DND-41 (cell line): ENCODE results near the gene SAMMSON.

ENCODE experiments used
- CTCF ChIP-seq: IDR thresholded peaks from 2 replicates; pipeline ENCODE4 v1.5.1; 2012; ENCODE audit warnings: borderline replicate concordance, low read length, moderate library complexity, mild to moderate bottlenecking; ENCODE audit not compliant: poor library complexity, severe bottlenecking; ENCODE audit errors: extremely low read depth
- EZH2 ChIP-seq: IDR thresholded peaks from 3 replicates; pipeline ENCODE4 v1.6.1; 2012; ENCODE audit warnings: borderline replicate concordance, low read depth, mild to moderate bottlenecking, moderate library complexity, low read length, inconsistent platforms; ENCODE audit not compliant: severe bottlenecking

DNA sequence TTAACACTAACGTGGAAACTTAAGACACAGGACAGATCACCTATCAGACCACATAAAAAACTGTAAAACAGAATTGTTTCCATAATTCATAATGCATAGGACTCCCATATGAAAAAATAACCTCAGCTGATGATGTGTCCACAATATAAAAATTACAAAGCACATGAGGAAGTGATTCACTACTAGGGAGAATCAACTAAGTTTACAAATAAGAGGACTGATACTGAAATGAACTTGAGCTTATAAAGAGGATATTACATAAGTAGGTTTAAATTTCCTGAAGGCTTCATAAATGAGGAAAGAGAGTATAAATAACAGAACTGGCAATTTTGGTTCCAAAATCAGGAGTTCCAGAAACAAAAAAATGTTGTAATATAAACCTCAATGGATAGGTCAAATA lies 111.9 kb downstream of the SAMMSON start:
- TF ChIP-seq EZH2 (no peak), CTCF (no peak)
